Right ventricle myocardium superior (tissue), 1 donor: ENCODE data around the gene ZNF786. TPM values are rescaled to one million over a fixed set of nuclear protein-coding genes. Genes with fewer than 3 reads are reported as not detected.
"Not testable (repeated sequence)": the region's sequence is repeated elsewhere in the genome, so short reads cannot be mapped to it uniquely, and the experiment has no call there.

Source experiments
- ATAC-seq: fragments of 200-7000 bp; cut with Tn5 transposase; one replicate; pipeline ENCODE4 v1.9.1; 2020; ENCODE audit warnings: mild to moderate bottlenecking; ENCODE audit not compliant: poor library complexity
- DNase-seq: peaks from one replicate; pipeline ENCODE4 v3.0.0-alpha.2; 2020
- intact Hi-C: fragments of 100-400 bp; cut with DNase I; formaldehyde crosslinking; loops from one replicate; pipeline ENCODE4 v1.11.2; 2022
- total RNA-seq: library from RNA; stranded (reverse); fragmentation: NEBNext Ultra II Directional; extraction: Animal tissue kit (Norgen Biotek cat#: 25700); gene quantifications from one replicate; pipeline ENCODE4 v1.2.1, GENCODE V29; 2021
- donor health status: DM: no; HTN: yes; CAD: no; lungs with severe emphysema.

The ZNF786 gene
- total RNA-seq, 1 donor from 2014 or later = 2.3 TPM

- no peak for DNase-seq
- intact Hi-C loops = no loop called here
- no peak for ATAC-seq
Observed at GRCh38 chr7:149046416-149046815, 44.1 kb downstream of the ZNF786 start.

GRCh38 chr7:149043936-149044335, 46.6 kb downstream of the ZNF786 start:
- DNase-seq (no peak), ATAC-seq (no peak)
- intact Hi-C loops = no loop called here

- no peak for ATAC-seq
- intact Hi-C loops = no loop called here
Observed at GRCh38 chr7:149041350-149041749, 49.2 kb downstream of the ZNF786 start.

GRCh38 chr7:149038641-149039040, 51.9 kb downstream of the ZNF786 start:
- ATAC-seq, intact Hi-C loops, DNase-seq: not testable (repeated sequence)

More at GRCh38 chr7:149041350-149041749, 49.2 kb downstream of the ZNF786 start:
- DNase-seq = no peak

GRCh38 chr7:149036676-149037075, 53.8 kb downstream of the ZNF786 start:
- ATAC-seq (no peak), DNase-seq (no peak)
- intact Hi-C loops = no loop called here

- DNase-seq (no peak), ATAC-seq (no peak)
- intact Hi-C loops = no loop called here
Observed at GRCh38 chr7:149031353-149031910, 59.1 kb downstream of the ZNF786 start.

GRCh38 chr7:149030439-149030838, 60.1 kb downstream of the ZNF786 start:
- intact Hi-C loops = not testable (repeated sequence)

GRCh38 chr7:149028346-149029109, 62.0 kb downstream of the ZNF786 start, which contains the start of gene PDIA4:
TSS of gene PDIA4 (minus strand) at chr7:149028505. CDS start at chr7:149028408, 97 bp downstream.
- intact Hi-C loops = loop anchor here (5.0 kb wide), 2 partner anchors 39 to 64 kb away; partner anchors contain the start of gene ZNF786
- DNase-seq (peak; percentile 99), ATAC-seq (peak; percentile 98)

More at GRCh38 chr7:149030439-149030838, 60.1 kb downstream of the ZNF786 start:
- not testable (repeated sequence) for ATAC-seq, DNase-seq

- ATAC-seq (peak; percentile 2), DNase-seq (no peak)
- intact Hi-C loops = loop anchor here (5.0 kb wide), 2 partner anchors 40 to 65 kb away; partner anchors contain the start of gene ZNF786
Observed at GRCh38 chr7:149027611-149028345, 62.7 kb downstream of the ZNF786 start.

- DNase-seq (no peak), ATAC-seq (no peak)
- intact Hi-C loops = loop anchor here (5.0 kb wide), 2 partner anchors 40 to 65 kb away; partner anchors contain the start of gene ZNF786
Observed at GRCh38 chr7:149027055-149027454, 63.5 kb downstream of the ZNF786 start.

- intact Hi-C loops = no loop called here
- DNase-seq = no peak
- no peak for ATAC-seq
Observed at GRCh38 chr7:149023662-149024061, 66.9 kb downstream of the ZNF786 start.

- ATAC-seq (no peak), DNase-seq (no peak)
- intact Hi-C loops = no loop called here
Observed at GRCh38 chr7:149022756-149023360, 67.7 kb downstream of the ZNF786 start.

GRCh38 chr7:149021725-149022062, 68.8 kb downstream of the ZNF786 start:
- intact Hi-C loops = no loop called here
- no peak for DNase-seq
- ATAC-seq = no peak

GRCh38 chr7:149020483-149020882, 70.0 kb downstream of the ZNF786 start:
- intact Hi-C loops = no loop called here
- peak; percentile 8 for DNase-seq
- ATAC-seq = no peak

Other genes starting within 250 kb of the ZNF786 start
- 1.1 TPM for gene EZH2, start 206.4 kb downstream of the ZNF786 start, total RNA-seq
- 32.2 TPM for gene PDIA4, start 62.2 kb downstream of the ZNF786 start, total RNA-seq
- gene ZNF425, start 35.6 kb upstream of the ZNF786 start, total RNA-seq = 0.38 TPM
- 6.3 TPM for gene ZNF398, start 56.7 kb upstream of the ZNF786 start, total RNA-seq
- gene ZNF282, start 104.8 kb upstream of the ZNF786 start, total RNA-seq = 11.1 TPM
- 5.5 TPM for gene ZNF212, start 148.9 kb upstream of the ZNF786 start, total RNA-seq
- gene ZNF783, start 171.5 kb upstream of the ZNF786 start, total RNA-seq = 4.0 TPM